Heart right ventricle (tissue), 16 donors: ENCODE measurements around the gene TTC34. TPM values are rescaled to one million over a fixed set of nuclear protein-coding genes. Genes with fewer than 3 reads are reported as not detected.

ENCODE experiments used
- ATAC-seq, 8 donors: fragments of 200-7000 bp; cut with Tn5 transposase; one replicate each; pipeline ENCODE4 v1.9.1; 2020; ENCODE audit warnings: mild to moderate bottlenecking in 8 of 8, moderate library complexity in 8 of 8, moderate number of reproducible peaks in 1 of 8
- DNase-seq, 2 donors: peaks; one replicate each; pipeline ENCODE4 v3.0.0-alpha.2; 2020
- H3K27ac ChIP-seq, 10 donors: fragments of 200-600 bp; sonication (generic) in 2 of 10; one replicate each; pipeline versions ENCODE4 v1.5.0 to v1.8.0; 2020 to 2022; ENCODE audit warnings: mild to moderate bottlenecking in 3 of 10
- H3K27me3 ChIP-seq, 7 donors: fragments of 200-600 bp; one replicate each; pipeline ENCODE4 v1.8.0; 2021 to 2022; ENCODE audit warnings: mild to moderate bottlenecking in 2 of 7
- H3K36me3 ChIP-seq, 9 donors: fragments of 200-600 bp; sonication (generic) in 1 of 9; one replicate each; pipeline versions ENCODE4 v1.5.0 to v1.8.0; 2020 to 2022; ENCODE audit warnings: mild to moderate bottlenecking in 2 of 9
- H3K4me1 ChIP-seq, 9 donors: fragments of 200-600 bp; sonication (generic) in 1 of 9; one replicate each; pipeline versions ENCODE4 v1.5.0 to v1.8.0; 2020 to 2022; ENCODE audit warnings: mild to moderate bottlenecking in 4 of 9
- H3K4me3 ChIP-seq, 10 donors: fragments of 200-600 bp; sonication (generic) in 2 of 10; one replicate each; pipeline versions ENCODE4 v1.5.0 to v1.8.0; 2020 to 2022; ENCODE audit warnings: mild to moderate bottlenecking in 7 of 10, moderate library complexity in 2 of 10
- H3K9me3 ChIP-seq, 11 donors: fragments of 200-600 bp in 10 of 11; sonication (generic) in 2 of 11; one replicate each; pipeline versions ENCODE4 v1.5.0 to v1.8.0; 2013 to 2022; ENCODE audit warnings: mild to moderate bottlenecking in 2 of 11, control low read depth in 1 of 11, moderate library complexity in 1 of 11
- CTCF ChIP-seq, 9 donors: fragments of 200-600 bp; sonication (generic) in 2 of 9; IDR thresholded peaks; one replicate each; pipeline versions ENCODE4 v1.5.0 to v1.8.0; 2021 to 2022; ENCODE audit warnings: antibody characterized with exemption in 9 of 9, mild to moderate bottlenecking in 5 of 9, moderate library complexity in 1 of 9
- WGBS, 2 donors: extraction: QIAGEN DNeasy Blood & Tissue Kit; methylation state at CpG; one replicate each; pipeline ENCODE4 v1.1.7; 2013; ENCODE audit warnings: inconsistent platforms in 1 of 2; 5-methylcytosine and 5-hydroxymethylcytosine counted together
- intact Hi-C, 10 donors: fragments of 100-400 bp; cut with DNase I; formaldehyde crosslinking; loops; one replicate each; pipeline versions ENCODE4 v1.11.1 to v1.14.2; 2022
- polyA plus RNA-seq, 2 donors: library from polyadenylated mRNA; stranded (reverse); fragments of 200-250 nt; gene quantifications; one replicate each; pipeline ENCODE4 v1.2.3, GENCODE V29; 2013
- total RNA-seq, 10 donors: library from RNA; stranded (reverse); fragmentation: NEBNext Ultra II Directional in 3 of 10; extraction: Animal tissue kit (Norgen Biotek cat#: 25700) in 3 of 10; gene quantifications; one replicate each; pipeline versions ENCODE4 v1.2.1 to v1.2.4, GENCODE V29; 2021 to 2023
- donor health status: Arrhythmogenic right ventricular cardiomyopathy.
- donor health status: ischemic (EF 13 %, LVEDD 7.1; RV severe dilation, severe dysfunction).
- donor health status: healthy with polysubstance abuse.
- donor health status: DM: no; HTN: yes; CAD: no.
- donor health status: DM: no; HTN: no; CAD: no.
- donor health status: ischemic (EF 25% LVEDD 6.9; RV normal size, moderate dysfunction).
- donor health status: ischemic (EF 25% LVEDD 5.7; RV mildly dilated, moderate dysfunction).
- donor health status: healthy.
- donor health status: DM: yes; HTN: yes; CAD: no.
- donor health status: Ischemic cardiomyopathy.
- donor health status: ischemic (EF 35%, LVEDD 5.7; RV mildly dilated, moderate dysfunction).
- donor health status: nonischemic (EF 11% LVEDD 7.7; RV severe dilation, severe dysfunction).
- donor health status: DM: yes; HTN: yes; CAD: no.
- donor health status: PGD.
- donor health status: ischemic (EF 29% LVEDD 5.4; RV normal size, mild dysfunction).
- donor health status: nonischemic (EF 23%, LVEDD 6.1; RV moderate dilation, normal function).

TTC34 gene
- total and polyA plus RNA-seq, 12 donors: 0.03 to 0.74 (median 0.42) TPM

- no peaks in the 10 kb centered on the region for H3K4me1 ChIP-seq
- 75 to 78% methylated on average over 6 of the region's 6 CpGs for WGBS, 2 donors
- H3K27me3 ChIP-seq: peaks cover 0 to 42% (median 37%) of the 10 kb centered on the region in 7 donors
Measured at GRCh38 chr1:2795926-2796325, 5.6 kb downstream of the TTC34 start.

GRCh38 chr1:2791027-2791760 lies 10.3 kb downstream of the TTC34 start:
- TF ChIP-seq CTCF (IDR thresholded peaks at IDR 0.05): no peak
- DNase-seq (no peak), ATAC-seq (no peak)
- no peak overlapping the region for H3K27ac ChIP-seq
- 66 to 71% methylated on average over 18 of the region's 18 CpGs for WGBS, 2 donors
- H3K4me3 ChIP-seq: no peak overlapping the region
- H3K36me3 ChIP-seq: no peaks in the 10 kb centered on the region
- H3K27me3 ChIP-seq: peaks cover 0 to 75% (median 62%) of the 10 kb centered on the region in 7 donors
- peaks cover 0 to 44% (median 27%) of the 10 kb centered on the region in 11 donors for H3K9me3 ChIP-seq
- peaks cover 0 to 6% (median 0%) of the 10 kb centered on the region in 9 donors for H3K4me1 ChIP-seq
- intact Hi-C loops: loop anchor here in 1 of 10 donors (10.0 kb wide), 1 partner anchor 376 kb away; the partner anchor contains the start of gene PEX10

More at GRCh38 chr1:2795926-2796325, 5.6 kb downstream of the TTC34 start:
- Histone ChIP-seq H3K4me3 (no peak overlapping the region), H3K36me3 (no peaks in the 10 kb centered on the region), H3K27ac (no peak overlapping the region), H3K9me3 (peaks cover 0 to 44% (median 27%) of the 10 kb centered on the region in 11 donors)
- DNase-seq (no peak), ATAC-seq (no peak)
- intact Hi-C loops: loop anchor here in 1 of 10 donors (10.0 kb wide), 1 partner anchor 381 kb away; the partner anchor contains the start of gene PEX10
- TF ChIP-seq CTCF (IDR thresholded peaks at IDR 0.05): no peak

GRCh38 chr1:2789986-2790581 lies 11.4 kb downstream of the TTC34 start:
- no peaks in the 10 kb centered on the region for H3K36me3 ChIP-seq
- no peak overlapping the region for H3K4me3 ChIP-seq
- ATAC-seq (no peak), DNase-seq (no peak)
- intact Hi-C loops: loop anchor here in 6 of 10 donors (5.0 to 10.0 kb wide), 3 partner anchors 373 to 378 kb away; partner anchors contain the start of gene PEX10 (in 3 of the 6)
- H3K27me3 ChIP-seq: peaks cover 0 to 81% (median 69%) of the 10 kb centered on the region in 7 donors
- peaks cover 0 to 39% (median 27%) of the 10 kb centered on the region in 11 donors for H3K9me3 ChIP-seq
- 15 to 19% methylated on average over 55 to 58 of the region's 58 CpGs for WGBS, 2 donors
- H3K27ac ChIP-seq: no peak overlapping the region
- peaks cover 0 to 6% (median 0%) of the 10 kb centered on the region in 9 donors for H3K4me1 ChIP-seq
- TF ChIP-seq CTCF (IDR thresholded peaks at IDR 0.05): no peak

- no peak for ATAC-seq
- 5 to 6% methylated on average over 71 to 79 of the region's 79 CpGs for WGBS, 2 donors
- peaks cover 0 to 81% (median 69%) of the 10 kb centered on the region in 7 donors for H3K27me3 ChIP-seq
- peaks cover 0 to 6% (median 0%) of the 10 kb centered on the region in 9 donors for H3K4me1 ChIP-seq
- H3K9me3 ChIP-seq: peaks cover 0 to 32% (median 23%) of the 10 kb centered on the region in 11 donors
- H3K36me3 ChIP-seq: no peaks in the 10 kb centered on the region
- no peak for TF ChIP-seq CTCF (IDR thresholded peaks at IDR 0.05)
- H3K4me3 ChIP-seq: no peak overlapping the region
- no peak for DNase-seq
- no peak overlapping the region for H3K27ac ChIP-seq
- intact Hi-C loops: loop anchor here in 5 of 10 donors (5.0 kb wide), 2 partner anchors 372 to 377 kb away; partner anchors contain the start of gene PEX10 (in 2 of the 5)
Measured at GRCh38 chr1:2789164-2789985, 12.1 kb downstream of the TTC34 start.
